NCI-H2227 treated with DMSO at 0.1 percent for 48 hours (cell line): ENCODE data around the gene CLDN20.
"Not testable (repeated sequence)": the region's sequence is repeated elsewhere in the genome, so short reads cannot be mapped to it uniquely, and the experiment has no call there.

Experiments
- DNase-seq: peaks from one replicate; lab custom pipeline; 2025; lab: John Stamatoyannopoulos, UW

The CLDN20 gene, protein sequence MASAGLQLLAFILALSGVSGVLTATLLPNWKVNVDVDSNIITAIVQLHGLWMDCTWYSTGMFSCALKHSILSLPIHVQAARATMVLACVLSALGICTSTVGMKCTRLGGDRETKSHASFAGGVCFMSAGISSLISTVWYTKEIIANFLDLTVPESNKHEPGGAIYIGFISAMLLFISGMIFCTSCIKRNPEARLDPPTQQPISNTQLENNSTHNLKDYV

DNA sequence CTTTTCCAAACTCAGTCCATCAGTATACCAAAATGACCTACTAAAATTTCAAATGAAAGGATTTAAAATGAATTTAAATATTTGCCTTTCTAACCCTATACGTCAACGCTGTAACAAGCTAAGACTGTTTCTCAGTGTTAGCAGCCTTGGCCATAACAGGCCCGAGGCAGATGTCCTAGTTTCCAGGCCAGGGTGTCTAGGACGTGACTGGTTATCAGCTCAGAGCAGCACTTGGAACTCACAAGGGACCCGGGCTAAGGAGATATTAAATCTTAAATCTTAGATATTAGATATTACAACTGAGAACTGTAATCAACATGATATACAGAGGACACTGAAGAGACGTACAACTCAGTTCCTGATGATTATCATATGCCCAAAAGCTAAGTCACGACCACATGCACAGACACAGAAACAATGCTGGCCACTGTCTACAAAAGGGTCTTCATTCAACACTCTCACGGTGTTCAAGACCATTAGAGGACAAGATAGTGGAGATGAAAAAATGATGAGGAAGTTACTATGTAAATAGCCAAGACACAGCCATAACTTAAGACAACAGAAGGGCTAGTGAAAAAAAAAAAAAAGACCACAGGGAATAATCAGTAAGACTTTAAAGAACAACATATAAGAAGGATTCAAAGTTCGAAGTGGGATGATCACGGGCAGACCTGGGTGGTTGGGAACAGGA, at the start of gene CLDN20:
CLDN20 (plus strand) TSS at position 641 of the 691 bp plus-strand sequence. CDS start 11,707 bp downstream, outside the sequence.
- no peak for DNase-seq

DNA sequence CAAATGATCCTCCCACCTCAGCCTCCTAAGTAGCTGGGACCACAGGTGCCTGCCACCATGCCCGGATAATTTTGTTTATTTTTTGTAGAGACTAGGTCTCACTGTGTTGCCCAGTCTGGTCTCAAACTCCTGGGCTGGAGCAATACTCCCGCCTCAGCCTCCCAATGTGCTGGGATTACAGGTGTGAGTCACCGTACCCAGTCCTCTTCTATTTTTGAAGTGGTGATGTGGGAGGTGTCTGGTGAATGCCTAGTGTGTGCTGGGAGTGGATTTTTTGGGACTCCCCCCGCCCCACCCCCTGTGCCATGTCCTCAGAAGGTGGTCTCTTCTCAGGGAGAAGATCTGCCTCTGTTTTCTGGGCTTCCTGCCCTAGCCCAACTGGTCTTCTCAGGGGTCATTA, 47.9 kb upstream of the CLDN20 start:
- peak; percentile 38 for DNase-seq

DNA sequence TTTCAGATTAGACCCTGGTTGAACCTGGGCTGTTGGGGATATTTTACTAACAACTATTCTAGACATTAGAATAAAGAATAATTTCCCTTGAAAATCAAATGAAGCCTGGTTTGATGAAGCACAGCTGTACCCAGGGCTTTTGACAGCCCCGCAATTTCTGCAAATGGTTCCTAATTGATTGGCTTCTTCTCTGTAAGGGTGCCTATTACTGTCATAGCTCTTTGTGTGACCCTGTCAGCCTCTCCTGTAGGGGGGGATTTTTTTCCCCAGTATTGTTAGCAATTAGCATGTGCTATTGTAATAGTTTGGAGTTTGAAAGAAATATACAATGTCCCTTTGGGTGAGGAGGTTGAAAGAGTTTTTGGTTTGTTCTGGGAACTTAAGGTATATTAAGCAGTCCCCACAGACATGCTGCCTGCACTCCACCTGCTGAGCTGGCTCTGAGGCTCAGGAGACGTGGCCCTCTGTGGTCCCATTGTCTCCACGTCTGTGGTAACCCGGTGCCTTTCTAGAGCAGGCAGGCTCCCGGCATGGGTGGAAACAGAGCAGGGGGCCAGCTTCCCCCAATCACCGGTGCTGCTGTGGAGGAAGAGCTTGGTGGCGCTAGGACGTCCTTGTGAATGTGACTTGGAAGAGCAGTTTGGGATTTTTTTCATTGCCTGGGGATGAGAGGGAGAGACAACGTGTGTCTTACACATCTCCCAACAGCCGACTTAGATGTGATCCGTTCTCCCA, 47.3 kb upstream of the CLDN20 start:
- peak; percentile 88 for DNase-seq

DNA sequence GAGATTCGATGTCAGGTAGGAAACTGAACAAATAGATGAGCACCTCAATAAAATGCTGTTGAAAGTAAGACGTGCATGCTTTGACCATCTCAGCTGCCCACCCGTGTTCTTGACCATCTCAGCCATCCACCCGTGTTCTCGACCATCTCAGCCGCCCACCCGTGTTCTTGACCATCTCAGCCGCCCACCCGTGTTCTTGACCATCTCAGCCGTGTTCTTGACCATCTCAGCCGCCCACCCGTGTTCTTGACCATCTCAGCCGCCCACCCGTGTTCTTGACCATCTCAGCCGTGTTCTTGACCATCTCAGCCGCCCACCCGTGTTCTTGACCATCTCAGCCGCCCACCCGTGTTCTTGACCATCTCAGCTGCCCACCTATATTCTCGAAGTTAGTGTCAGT, 45.1 kb upstream of the CLDN20 start:
- not testable (repeated sequence) for DNase-seq

DNA sequence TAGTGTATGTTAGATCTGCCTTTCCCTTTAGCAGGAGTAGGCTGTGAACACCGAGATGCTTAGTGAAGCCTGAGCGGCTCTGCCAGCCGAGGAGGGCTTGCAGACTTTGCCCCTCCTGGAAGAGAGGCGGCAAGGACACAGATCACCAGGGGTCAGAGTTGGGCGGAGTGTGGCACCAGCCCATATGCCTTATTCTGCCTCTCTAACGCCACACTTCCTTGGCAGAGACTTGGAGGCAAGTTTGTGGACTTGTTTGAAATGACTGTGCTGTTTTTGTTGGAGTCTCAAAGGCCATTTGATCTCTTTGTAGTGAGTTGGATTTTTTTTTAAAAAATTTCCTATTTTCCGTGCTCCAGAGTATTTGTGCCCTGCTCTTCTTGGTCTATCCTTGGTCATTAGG, 44.5 kb upstream of the CLDN20 start:
- DNase-seq = no peak

DNA sequence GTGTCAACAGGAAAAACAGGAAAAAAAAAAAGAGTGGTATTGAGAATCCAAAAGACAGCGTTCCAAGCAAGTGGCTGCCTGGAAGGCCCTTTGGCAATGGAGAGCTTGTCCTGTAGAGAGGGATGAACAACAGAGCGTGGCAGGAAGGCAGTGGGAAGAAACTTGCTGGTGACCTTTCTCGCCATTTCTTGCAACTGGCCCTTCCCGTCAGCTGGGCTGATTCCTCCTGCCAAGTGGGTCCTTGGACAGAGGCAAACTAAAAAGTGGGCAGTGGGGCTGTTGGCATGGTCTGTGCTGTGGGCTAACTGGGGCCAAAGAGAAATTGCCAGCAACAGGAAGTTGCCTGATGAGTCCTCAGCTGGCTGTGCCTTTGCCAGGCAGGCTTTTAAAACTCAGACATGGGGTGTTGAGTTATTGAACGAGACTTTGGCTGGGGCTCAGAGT, 43.9 kb upstream of the CLDN20 start:
- no peak for DNase-seq

DNA sequence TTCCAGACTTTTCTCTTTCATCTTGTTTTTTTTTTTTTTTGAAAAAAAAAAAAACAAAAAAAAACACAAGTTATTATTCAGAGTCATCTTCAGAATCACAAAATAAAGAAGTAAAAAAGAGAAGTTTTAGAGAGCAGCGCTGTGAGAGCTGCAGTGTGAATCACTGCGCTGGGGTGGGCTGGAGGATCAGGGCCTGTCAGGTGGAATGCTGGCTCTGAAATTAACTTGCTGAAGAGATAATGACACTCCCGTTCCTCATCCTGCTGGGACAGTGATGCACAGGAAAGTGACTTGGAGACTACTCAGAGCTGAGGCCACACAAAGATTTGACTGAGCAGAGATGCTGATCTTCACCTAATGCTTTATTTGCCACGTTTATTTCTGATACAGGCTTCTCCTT, 42.7 kb upstream of the CLDN20 start:
- DNase-seq = no peak

DNA sequence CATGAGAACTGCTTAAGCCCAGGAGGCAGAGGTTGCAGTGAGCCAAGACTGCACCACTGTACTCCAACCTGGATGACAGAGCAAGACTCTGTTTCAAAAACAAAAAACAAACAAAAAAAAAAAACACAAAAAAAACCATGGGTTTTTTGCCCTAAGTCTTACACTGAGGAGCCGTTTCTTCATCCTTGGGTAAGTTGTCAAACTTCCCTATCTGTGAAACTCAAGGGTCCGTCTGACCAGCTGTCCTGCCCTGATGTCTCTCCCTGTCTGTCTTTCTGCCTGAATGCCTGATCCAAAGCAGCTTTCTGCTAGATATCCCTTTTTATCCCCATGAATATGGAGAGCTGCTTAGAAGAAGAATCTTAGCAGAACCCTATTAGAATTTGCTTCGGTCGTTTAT, 41.3 kb upstream of the CLDN20 start:
- no peak for DNase-seq

DNA sequence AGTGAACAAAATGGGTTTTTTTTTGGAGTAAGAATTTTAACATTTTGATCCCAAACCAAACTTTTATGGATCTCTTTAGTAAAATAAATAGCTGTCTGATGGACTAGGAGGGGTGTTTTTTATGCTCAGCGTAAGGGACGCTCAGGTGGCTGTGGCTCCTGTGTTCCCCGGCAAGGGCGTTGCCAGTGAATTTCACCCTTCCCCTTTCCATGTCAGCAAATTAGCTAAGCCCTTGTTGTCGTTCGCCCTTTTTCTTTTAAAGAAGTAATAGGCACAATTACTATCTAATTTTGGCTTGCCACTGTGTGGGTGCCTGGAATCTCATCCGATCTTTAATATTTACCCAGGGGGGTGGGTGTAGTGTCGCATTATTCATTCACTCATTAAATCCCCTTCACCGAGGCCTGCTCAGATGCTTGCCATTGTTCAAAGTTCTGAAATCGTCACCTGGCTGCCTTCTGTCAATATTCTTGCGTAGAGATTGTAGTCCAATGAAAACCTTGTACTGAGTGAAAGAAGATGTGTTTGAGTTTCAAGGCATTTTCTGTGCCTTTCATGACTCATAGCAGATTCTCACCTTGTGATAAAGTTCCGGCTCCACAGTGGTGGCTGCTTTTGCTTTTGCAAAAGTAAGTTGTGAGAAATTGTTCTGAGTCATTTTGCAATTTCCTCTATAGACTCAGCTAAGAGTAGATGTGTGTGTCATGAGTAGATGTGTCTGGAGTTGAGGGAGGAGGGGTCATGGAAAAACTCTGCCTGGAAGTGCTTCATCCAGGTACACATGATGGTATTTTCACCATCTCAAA, 40.0 kb upstream of the CLDN20 start:
- no peak for DNase-seq

DNA sequence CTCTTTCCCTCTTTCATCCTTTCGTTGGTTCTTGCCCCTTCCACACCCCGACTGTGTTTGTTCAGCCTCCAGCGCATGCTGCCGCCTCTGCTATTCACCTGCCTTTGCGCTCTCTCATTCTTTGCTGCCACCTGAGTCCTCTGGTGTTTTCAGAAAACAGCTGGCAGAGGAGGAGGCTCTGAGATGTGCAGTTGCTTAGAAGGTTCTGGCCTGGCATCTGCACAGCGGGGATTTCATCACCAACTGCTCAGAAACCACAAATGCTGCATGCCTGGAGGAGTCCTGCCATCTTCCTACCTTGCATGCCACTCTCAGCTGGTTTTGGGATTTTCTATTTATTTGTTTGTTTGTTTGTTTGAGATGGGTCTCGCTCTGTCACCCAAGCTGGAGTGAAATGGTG, 39.2 kb upstream of the CLDN20 start:
- DNase-seq = no peak

DNA sequence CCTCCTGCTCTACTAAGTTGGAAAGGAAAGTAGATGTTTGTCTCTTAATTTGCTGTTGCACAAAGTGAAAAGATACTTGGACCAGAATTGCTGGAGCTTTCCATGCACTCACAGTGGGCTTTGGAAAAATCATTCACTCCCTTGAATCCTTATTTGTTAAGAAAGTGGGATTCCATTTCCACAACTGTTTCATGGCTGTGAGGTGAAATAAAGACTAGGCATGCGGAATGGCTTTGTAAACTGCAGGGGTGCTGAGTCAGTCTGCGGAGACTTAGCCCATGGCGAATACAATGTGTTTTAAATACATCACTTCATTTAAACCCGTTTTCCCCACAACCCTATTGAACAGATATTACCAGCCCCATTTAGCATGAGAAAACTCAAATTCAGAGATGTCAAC, 36.8 kb upstream of the CLDN20 start:
- DNase-seq = no peak

DNA sequence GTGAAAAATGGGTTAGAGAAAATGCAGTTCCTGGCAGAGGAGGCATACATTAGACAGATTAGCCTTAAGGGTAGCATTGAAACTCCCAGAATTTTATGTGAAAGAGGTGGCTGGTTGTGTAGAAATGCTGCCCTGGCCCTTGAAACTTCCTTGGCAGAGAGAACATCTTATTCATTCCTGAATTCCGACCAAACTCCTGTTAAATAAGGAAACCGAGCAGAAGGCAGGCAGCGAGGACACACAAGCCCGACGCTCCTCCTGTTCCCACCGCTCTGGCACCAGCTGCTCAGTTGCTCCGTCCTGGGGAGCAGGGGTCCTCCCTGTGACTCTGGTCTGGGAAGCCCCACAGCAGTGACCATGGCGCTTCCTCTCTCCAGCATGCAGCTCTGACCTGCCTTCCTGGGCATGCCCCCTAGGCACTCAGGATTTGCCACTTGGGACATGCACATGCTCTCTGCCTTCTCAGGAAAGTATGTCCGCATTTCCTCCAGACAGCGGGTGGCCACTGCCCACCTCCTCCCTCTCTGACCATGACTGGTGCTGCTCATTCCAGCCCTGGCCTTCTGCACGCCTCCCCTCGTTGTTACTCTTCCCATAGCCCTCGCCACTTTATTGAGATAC, 35.2 kb upstream of the CLDN20 start:
- DNase-seq = no peak

DNA sequence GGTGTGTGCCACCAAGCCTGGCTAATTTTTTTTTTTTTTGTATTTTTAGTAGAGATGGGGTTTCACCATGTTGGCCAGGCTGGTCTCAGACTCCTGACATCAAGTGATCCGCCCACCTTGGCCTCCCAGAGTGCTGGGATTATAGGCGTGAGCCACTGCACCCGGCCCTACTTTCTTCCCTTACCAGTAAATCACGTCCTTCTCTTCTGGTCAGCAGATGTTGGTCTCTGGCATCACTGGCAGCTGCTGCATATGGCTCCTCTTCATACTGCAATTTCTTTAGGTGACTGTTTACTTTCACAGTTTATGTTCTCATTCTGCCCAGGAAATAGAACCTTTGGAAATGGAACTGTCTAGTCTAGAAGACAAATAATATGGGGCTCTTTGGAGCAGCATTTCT, 32.8 kb upstream of the CLDN20 start:
- DNase-seq = not testable (repeated sequence)

DNA sequence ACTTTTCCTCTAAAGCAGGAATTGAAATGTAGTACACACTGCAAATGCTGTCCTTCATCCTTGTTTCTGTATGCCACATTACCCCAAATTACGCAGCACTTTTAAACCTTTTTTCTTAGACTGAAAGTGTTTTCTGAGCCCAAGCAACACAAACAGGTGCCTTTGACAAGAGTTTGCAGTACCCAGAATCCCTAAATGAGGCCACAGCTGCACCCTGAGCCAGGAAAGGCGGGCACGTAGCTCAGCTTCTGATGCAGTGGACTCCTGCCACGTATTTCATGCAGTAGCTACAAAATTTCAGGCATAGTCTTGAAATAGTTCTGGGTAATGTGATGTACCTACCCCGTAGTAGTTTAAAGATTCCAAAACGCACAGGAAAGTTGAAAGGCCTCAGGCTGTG, 31.0 kb upstream of the CLDN20 start:
- no peak for DNase-seq

DNA sequence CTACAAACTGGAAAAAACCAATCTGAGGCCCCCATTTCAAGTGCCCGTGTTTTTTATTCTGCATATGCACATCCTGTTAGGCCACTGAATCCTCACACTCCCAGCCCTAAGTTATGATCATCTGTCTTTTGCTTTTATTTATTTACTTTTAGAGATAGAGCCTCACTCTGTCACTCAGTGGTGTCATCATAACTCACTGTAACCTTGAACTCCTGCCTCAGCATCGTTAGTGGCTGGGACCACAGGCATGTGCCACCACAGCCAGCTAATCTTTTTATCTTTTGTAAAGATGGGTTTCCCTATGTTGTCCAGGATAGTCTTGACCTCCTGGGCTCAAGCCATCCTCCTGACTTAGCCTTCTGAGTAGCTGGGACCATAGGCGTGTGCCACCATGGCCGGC, 29.6 kb upstream of the CLDN20 start:
- DNase-seq = no peak

DNA sequence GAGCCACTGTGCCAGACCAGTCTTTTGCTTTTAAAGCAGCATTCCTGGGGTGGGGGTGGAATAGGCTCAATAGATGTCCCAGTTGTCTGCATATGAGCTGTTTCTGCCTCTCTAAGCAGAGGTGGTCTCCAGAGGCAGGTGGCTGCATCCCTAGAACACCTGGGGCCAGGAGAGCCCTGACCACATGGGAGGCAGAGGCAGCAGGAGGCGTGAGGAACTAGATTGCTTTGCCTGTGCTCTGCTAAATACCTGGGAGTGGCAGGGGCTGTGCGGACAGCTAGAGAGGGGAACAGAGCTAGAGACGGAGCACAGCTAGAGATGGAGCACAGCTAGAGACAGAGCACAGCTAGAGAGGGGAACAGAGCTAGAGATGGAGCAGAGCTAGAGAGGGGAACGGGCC, 29.1 kb upstream of the CLDN20 start:
- no peak for DNase-seq

DNA sequence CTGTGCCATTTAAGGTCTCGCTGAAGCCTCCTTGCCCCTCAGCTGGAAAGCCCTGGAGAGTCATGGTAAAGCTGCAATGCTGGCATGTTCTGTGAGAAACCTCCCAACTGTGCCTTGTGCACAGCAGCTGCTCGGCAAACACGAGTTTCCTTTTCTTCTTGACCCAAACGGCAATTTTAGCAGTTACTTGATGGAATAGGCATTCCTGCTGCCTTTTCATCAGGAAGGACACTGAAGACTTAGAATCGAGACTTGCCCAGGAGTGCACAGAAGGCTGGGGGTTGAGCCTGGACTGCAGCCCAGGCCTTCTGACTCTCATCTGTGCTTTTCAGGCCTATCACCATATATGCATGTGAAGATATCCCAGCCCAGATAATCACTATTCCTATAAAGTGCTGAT, 28.7 kb upstream of the CLDN20 start:
- DNase-seq = no peak

DNA sequence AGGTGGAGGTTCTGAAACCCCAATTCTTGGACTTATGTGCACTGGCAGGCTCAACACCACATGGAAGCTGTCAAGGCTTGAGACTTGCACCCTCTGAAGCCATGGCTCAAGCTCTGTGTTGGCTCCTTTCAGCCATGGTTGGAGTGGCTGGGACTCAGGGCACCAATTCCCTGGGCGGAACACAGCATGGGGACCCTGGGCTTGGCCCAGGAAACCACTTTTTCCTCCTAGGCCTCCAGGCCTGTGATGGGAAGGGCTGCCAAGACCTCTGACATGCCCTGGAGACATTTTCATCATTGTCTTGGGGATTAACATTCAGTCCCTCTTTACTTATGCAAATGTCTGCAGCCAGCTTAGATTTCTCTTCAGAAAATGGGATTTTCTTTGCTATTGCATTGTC, 26.2 kb upstream of the CLDN20 start:
- no peak for DNase-seq

DNA sequence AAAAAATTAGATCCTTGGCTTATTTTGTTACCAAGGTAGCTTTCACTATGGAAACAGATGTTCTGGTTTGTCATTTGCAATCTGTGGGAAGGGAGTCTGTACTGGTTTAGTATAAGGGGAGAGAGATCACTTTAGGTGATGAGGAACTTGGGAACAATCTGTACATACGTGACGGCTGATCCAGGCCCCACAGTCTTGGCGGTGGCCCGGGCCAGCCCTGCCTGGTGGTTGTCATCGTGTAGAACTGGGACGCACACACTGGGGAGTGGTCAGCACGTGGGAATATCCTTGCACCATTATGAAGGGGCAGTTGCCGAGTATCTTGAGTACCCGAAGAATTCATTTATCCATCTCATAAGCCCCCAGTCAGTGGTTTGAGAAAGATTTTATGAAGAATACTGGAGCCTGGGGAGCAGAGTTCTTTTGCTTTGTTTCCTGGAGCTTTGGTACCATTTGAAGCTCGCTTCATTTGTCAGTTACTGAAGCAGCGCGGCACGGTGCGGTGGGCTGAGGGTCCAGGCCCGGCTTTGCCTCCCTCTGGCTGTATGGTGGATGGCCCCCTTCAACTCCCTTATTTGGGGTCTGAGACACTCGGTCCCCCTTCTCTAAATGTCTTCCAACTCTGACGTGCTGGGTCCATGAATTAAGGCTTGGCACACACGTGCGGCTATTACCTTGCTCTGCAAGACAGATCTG, 22.8 kb upstream of the CLDN20 start:
- DNase-seq = no peak

DNA sequence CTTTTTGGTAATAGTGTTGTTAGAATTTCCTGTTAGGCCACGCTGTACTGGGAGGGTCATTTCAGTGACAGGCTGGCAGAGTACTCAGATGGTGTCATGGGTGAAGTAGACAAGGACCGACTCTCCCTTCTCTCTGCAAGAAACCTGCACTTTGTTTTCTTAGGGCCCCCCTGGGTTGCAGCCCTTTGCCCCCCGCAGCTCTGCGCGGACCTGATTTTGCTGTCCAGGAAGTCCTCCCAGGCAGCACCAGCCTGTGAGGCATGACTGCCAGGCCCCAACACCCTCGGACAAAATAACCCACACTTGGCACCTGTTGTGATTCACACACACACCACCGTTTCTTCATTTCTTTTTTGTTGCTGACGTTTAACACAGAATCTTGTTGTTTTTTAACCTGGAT, 21.8 kb upstream of the CLDN20 start:
- DNase-seq = no peak

DNA sequence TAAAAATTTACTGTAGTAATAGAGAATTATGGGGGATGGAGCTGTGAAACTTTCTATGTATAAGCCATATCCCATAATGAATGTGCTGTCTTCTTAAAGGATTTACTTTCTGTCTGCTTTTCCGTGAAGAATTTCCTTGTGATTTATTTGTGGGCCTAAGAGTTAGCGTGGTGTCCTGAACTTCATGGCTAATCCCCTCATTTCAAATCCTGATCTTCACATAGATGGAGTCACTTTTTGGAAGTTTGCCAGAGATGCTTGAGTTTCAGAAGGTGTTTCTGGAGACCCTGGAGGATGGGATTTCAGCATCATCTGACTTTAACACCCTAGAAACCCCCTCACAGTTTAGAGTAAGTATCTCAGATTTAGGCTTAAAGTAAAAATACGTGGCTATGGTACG, 19.4 kb upstream of the CLDN20 start:
- DNase-seq = no peak
